HG03565 (cell line): ENCODE measurements around the gene SLC1A5.

Experiments used
- ATAC-seq: cut with Tn5 transposase; IDR thresholded peaks from one replicate; pipeline ENCODE4 v1.9.1; 2021; ENCODE audit warnings: mild to moderate bottlenecking, moderate library complexity; ENCODE audit not compliant: unreplicated experiment

Gene SLC1A5

DNA sequence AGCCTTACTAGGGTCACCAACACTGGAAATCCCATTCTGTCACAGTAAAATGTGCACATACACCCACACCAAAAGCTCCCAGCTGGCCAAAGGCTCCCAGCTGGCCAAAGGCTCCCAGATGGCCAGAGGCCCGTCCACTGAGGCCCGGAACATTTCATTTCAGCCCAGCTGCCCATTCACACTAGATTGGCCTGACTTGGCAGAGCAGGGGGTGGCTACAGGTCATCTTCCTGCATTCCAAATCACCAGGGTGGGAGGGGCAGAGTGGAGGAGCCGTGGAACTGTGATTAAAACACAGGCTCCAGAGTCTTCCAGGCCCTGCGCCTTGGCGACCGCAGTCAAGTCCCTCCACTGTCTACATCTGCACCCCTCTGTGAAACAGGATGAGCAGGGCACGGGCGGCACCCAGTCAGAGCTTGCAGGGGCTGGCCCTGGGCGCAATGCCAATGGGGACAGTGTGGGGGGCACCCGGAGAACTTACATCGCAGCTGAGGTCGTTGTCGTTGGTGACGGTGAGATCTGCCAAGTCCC lies 61.4 kb downstream of the SLC1A5 start:
- no peak for ATAC-seq

DNA sequence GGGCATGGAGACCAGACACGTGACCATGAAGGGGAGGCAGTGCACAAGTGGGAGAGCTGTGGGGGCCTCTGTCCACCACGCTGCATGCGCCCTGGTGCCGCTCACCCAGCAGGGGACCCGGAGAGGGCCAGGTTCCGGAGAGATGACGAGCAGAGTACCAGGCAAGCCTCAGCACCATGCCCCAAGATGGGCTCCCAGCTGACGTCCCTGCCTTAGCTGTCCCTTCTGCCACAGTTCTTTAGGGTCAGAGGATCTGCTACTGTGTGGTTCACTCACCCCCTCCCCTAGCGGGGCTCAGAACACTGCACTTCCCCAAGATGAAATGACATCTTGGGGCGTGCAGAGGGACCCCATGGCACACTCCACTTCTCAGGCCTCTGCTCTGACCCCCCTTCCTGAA lies 61.8 kb downstream of the SLC1A5 start:
- ATAC-seq = no peak

DNA sequence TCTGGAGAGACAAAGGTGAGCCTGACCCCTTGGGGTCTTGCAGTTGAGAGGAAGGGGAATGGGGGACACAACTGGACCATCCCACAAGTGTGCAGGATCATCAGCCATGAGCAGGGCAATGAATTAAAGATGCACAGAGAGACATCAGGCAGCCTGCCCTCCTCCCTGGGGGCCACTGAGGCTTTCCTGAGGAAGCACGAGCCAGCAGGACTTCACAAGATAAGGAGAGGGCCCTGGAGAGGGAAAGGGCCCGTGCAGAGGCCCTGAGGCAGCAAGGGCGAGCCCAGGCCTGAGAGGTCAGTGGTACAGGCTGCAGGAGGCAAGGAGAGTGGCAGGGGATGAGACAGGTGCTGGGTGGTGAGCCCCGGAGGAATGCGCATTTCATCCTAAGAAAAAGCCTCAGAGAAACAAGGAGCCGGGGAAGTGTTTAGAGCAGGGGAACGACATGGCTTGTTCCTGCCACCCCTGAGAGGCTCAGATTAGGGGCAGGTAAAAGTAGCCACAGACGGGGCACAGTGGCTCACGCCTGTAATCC lies 62.5 kb downstream of the SLC1A5 start:
- no peak for ATAC-seq

DNA sequence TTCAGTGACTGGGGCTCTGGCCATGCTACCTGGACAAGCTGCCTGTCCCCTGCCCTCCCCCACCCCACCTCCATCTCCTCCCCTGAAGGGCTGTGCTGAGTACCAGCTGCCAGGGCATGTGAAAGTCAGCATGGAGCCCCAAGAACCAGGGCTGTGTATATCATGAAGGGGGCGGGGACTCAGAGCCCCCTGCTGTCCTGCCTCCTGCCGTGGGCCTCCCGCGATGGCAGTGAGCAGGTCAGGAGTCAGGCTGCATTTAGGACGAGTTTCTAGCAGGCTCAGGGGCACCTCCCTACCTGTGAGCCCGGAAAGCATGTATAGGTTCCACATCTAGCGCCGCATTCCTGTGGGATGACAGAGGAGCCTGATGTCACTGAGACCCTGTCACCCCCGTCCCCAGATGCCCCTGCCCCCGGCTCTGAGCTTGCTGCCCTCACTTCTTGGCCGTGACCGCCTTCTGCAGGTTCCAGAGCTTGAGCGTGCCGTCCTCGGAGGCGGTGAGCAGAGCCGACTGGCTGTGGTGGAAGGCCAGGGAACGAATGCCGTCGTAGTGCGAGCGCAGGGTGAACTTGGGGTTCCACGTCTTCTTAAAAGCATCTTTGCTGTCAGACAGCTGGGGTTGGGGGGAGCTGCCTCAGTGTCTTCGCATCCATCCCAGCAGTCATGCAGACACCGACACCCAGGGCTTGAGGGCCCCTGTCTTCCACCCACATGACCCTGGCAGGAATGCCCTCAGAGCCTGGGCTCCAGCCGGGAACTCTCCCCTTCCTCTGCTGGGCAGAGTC lies 63.2 kb downstream of the SLC1A5 start:
- no peak for ATAC-seq
